ENCODE results near the gene RNF214. TPM values are rescaled to one million over a fixed set of nuclear protein-coding genes. Genes with fewer than 3 reads are reported as not detected.
"Not testable (repeated sequence)": the region's sequence is repeated elsewhere in the genome, so short reads cannot be mapped to it uniquely, and the experiment has no call there.

The RNF214 gene
- total and polyA plus RNA-seq, 5 donors = 8.0 to 23.8 (median 21.6) TPM

GRCh38 chr11:117318738-117319137 lies 86.3 kb downstream of the RNF214 start:
- no peaks in the 10 kb centered on the region for H3K9me3 ChIP-seq (ENCODE audit: control insufficient read depth, low read length)
- intact Hi-C loops (cut with DNase I) = no loop called here
- ATAC-seq = no peak
- H3K27ac ChIP-seq (ENCODE audit: low read length) = no peak overlapping the region
- H3K27me3 ChIP-seq (ENCODE audit: control insufficient read depth, insufficient read depth) = no peaks in the 10 kb centered on the region
- no peak overlapping the region for H3K4me3 ChIP-seq (ENCODE audit: low read length)
- H3K4me1 ChIP-seq (ENCODE audit: control insufficient read depth, insufficient read depth, low read length) = peaks cover 7% of the 10 kb centered on the region
- 87% methylated on average over 7 of the region's 7 CpGs for WGBS
- DNase-seq = no peak

GRCh38 chr11:117319214-117319840 lies 86.9 kb downstream of the RNF214 start:
- no peak for DNase-seq
- no peaks in the 10 kb centered on the region for H3K9me3 ChIP-seq (ENCODE audit: control insufficient read depth, low read length)
- peaks cover 4% of the 10 kb centered on the region for H3K4me1 ChIP-seq (ENCODE audit: control insufficient read depth, insufficient read depth, low read length)
- ATAC-seq = no peak
- no peak overlapping the region for H3K4me3 ChIP-seq (ENCODE audit: low read length)
- WGBS = 69% methylated on average over 5 of the region's 5 CpGs
- H3K27ac ChIP-seq (ENCODE audit: low read length) = no peak overlapping the region
- intact Hi-C loops (cut with DNase I) = no loop called here
- no peaks in the 10 kb centered on the region for H3K27me3 ChIP-seq (ENCODE audit: control insufficient read depth, insufficient read depth)

DNA sequence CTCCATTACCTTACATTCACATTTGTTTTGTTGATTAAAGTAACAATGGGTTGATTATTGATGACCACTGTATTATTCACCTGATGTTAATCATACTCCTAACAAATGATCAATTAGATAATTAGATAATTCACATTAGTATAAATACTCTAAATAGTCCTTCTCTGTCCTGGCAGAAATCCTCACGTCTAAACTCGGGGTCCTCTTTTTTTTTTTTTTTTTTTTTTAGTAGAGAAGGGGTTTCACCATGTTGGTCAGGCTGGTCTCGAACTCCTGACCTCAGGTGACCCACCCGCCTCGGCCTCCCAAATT lies 94.7 kb downstream of the RNF214 start:
- WGBS = 15% methylated on average over 5 of the region's 5 CpGs
- H3K4me3 ChIP-seq (ENCODE audit: low read length) = peak overlapping the region; percentile 79
- intact Hi-C loops (cut with DNase I) = not testable (repeated sequence)

DNA sequence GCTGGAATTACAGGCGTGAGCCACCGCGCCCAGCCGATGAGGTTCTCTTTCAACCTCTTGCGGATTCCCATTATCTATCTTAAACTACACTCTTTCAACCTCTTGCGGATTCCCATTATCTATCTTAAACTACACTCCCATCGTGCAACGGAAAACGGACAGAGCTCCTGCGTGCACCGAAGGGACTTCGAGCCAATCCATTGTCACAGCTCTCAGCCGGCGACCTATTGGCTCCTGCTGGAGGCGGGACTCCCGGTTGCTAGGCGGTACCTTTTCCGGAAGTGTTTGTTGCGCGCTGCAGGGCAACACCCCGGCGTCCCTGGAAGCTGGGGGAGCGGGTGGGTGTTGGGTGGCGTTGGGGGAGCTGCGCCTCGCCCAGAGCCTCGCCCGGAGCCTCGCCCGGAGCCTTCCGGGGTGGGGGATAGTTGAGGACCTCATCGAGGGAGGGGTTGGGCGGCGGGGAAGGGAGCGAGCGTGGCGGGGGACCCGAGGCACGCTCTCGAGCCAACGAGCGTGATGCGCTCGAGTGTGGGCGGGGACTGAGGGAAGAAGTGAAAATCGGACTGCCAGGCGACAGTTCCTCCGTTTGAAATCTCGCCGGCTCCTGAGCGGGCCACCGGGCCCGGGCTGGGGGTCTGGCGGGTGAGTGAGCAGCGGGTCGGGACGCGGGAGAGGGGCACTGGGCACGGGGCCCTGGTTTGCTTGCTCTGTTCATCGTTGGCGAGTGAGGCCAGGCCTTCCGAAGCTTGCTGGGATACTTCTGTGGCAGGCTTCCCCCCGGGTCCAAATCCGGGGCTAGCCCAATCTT lies 95.3 kb downstream of the RNF214 start, which contains the start of gene CEP164:
CEP164 (plus strand) TSS at position 288 of the 808 bp plus-strand sequence. CDS start 10,733 bp downstream, outside the sequence.
- Histone ChIP-seq H3K4me3 (ENCODE audit: low read length) (peak within 1 kb of the TSS; percentile 79), H3K4me1 (ENCODE audit: control insufficient read depth, insufficient read depth, low read length) (peaks cover 3% of the 10 kb centered on the region), H3K27ac (ENCODE audit: low read length) (peak within 1 kb of the TSS; percentile 89), H3K9me3 (ENCODE audit: control insufficient read depth, low read length) (no peaks in the 10 kb centered on the region), H3K27me3 (ENCODE audit: control insufficient read depth, insufficient read depth) (no peaks in the 10 kb centered on the region)
- under 1% methylated on average over 64 of the region's 64 CpGs for WGBS
- peak; percentile 97 to 98 (median 97) for DNase-seq
- peak; percentile 98 to 99 for ATAC-seq
- intact Hi-C loops (cut with DNase I) = no loop called here

More for the DNA sequence above, 94.7 kb downstream of the RNF214 start:
- not testable (repeated sequence) for ATAC-seq; H3K27ac ChIP-seq (ENCODE audit: low read length); H3K4me1 ChIP-seq (ENCODE audit: control insufficient read depth, insufficient read depth, low read length); H3K9me3 ChIP-seq (ENCODE audit: control insufficient read depth, low read length); H3K27me3 ChIP-seq (ENCODE audit: control insufficient read depth, insufficient read depth); DNase-seq

- no peaks in the 10 kb centered on the region for H3K27me3 ChIP-seq (ENCODE audit: control insufficient read depth, insufficient read depth)
- intact Hi-C loops (cut with DNase I) = no loop called here
- peak; percentile 70 to 77 for ATAC-seq
- peak overlapping the region; percentile 89 for H3K27ac ChIP-seq (ENCODE audit: low read length)
- peaks cover 3% of the 10 kb centered on the region for H3K4me1 ChIP-seq (ENCODE audit: control insufficient read depth, insufficient read depth, low read length)
- peak in 1 of 3 donors; percentile 53 for DNase-seq
- peak overlapping the region; percentile 79 for H3K4me3 ChIP-seq (ENCODE audit: low read length)
- H3K9me3 ChIP-seq (ENCODE audit: control insufficient read depth, low read length) = no peaks in the 10 kb centered on the region
- 3% methylated on average over 15 of the region's 15 CpGs for WGBS
These were observed 96.0 kb downstream of the RNF214 start for GRCh38 chr11:117328375-117329010.

GRCh38 chr11:117332843-117333242 lies 100.4 kb downstream of the RNF214 start:
- DNase-seq (no peak), ATAC-seq (no peak)
- Histone ChIP-seq H3K27me3 (ENCODE audit: control insufficient read depth, insufficient read depth) (no peaks in the 10 kb centered on the region), H3K27ac (ENCODE audit: low read length) (no peak overlapping the region), H3K4me1 (ENCODE audit: control insufficient read depth, insufficient read depth, low read length) (peaks cover 3% of the 10 kb centered on the region), H3K9me3 (ENCODE audit: control insufficient read depth, low read length) (no peaks in the 10 kb centered on the region), H3K4me3 (ENCODE audit: low read length) (no peak overlapping the region)
- WGBS = 50% methylated on average over 2 of the region's 2 CpGs
- intact Hi-C loops (cut with DNase I) = no loop called here

DNA sequence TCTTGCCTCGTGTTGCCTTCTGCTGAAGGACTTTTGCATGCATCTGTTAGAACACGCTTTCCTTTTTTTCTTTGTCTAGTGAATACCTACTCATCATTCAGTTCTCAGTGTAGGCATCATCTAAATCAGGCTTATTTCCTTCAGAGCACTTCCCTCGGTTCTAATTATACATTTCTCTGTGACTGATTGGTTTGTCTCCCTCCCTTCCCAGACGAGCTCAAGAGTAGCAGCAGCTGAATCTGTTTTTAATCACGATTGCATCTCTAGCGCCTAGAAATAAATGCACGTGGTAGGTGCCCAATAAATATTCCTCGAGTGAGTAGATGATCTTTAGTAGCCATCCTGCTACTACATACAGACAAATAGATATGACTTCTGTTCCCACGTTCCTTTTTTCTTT lies 101.4 kb downstream of the RNF214 start:
- intact Hi-C loops (cut with DNase I) = no loop called here
- no peaks in the 10 kb centered on the region for H3K9me3 ChIP-seq (ENCODE audit: control insufficient read depth, low read length)
- DNase-seq = no peak
- no peak overlapping the region for H3K27ac ChIP-seq (ENCODE audit: low read length)
- 82% methylated on average over 9 of the region's 9 CpGs for WGBS
- peaks cover 2% of the 10 kb centered on the region for H3K4me1 ChIP-seq (ENCODE audit: control insufficient read depth, insufficient read depth, low read length)
- H3K4me3 ChIP-seq (ENCODE audit: low read length) = no peak overlapping the region
- no peak for ATAC-seq
- no peaks in the 10 kb centered on the region for H3K27me3 ChIP-seq (ENCODE audit: control insufficient read depth, insufficient read depth)

DNA sequence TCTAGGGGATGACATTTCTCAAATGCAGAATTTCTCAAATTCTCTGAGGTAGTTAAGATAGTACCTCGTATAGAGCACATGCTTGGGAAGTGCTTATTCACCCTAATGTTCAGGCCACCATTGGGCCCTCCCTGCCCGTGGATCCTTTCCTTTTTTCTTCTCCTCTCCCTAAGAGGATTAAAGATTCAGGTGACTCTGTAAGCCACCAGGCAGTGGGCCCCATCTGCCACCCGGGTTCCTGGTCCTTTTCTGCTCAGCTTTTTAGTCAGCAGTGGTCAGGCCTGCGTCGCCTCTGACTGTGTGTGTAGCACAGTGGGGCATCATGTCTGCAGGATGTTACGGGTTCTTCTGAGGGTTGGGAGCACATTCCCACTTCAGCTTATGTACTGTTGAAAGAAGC lies 102.4 kb downstream of the RNF214 start:
- Histone ChIP-seq H3K4me1 (ENCODE audit: control insufficient read depth, insufficient read depth, low read length) (no peaks in the 10 kb centered on the region), H3K27me3 (ENCODE audit: control insufficient read depth, insufficient read depth) (no peaks in the 10 kb centered on the region), H3K9me3 (ENCODE audit: control insufficient read depth, low read length) (no peaks in the 10 kb centered on the region), H3K4me3 (ENCODE audit: low read length) (no peak overlapping the region), H3K27ac (ENCODE audit: low read length) (no peak overlapping the region)
- ATAC-seq = no peak
- no peak for DNase-seq
- intact Hi-C loops (cut with DNase I) = no loop called here
- 88% methylated on average over 6 of the region's 6 CpGs for WGBS

GRCh38 chr11:117335399-117335798 lies 102.9 kb downstream of the RNF214 start:
- DNase-seq = no peak
- Histone ChIP-seq H3K27me3 (ENCODE audit: control insufficient read depth, insufficient read depth) (no peaks in the 10 kb centered on the region), H3K9me3 (ENCODE audit: control insufficient read depth, low read length) (no peaks in the 10 kb centered on the region), H3K4me1 (ENCODE audit: control insufficient read depth, insufficient read depth, low read length) (no peaks in the 10 kb centered on the region), H3K4me3 (ENCODE audit: low read length) (no peak overlapping the region), H3K27ac (ENCODE audit: low read length) (no peak overlapping the region)
- intact Hi-C loops (cut with DNase I) = no loop called here
- 96% methylated on average over 5 of the region's 5 CpGs for WGBS
- no peak for ATAC-seq
